Astrocyte (in vitro differentiated cells and primary cell): ENCODE results near the gene HIKESHI. TPM values are rescaled to one million over a fixed set of nuclear protein-coding genes. Genes with fewer than 3 reads are reported as not detected.
"Not testable (repeated sequence)": the region's sequence is repeated elsewhere in the genome, so short reads cannot be mapped to it uniquely, and the experiment has no call there.

Source experiments
- DNase-seq: peaks from one replicate; pipeline ENCODE4 v3.0.0-alpha.2; 2010; ENCODE audit warnings: low read depth
- FAIRE-seq: peaks from 2 replicates; lab custom pipeline; 2011; peaks lifted over from hg19 to GRCh38; lab: Jason Lieb, UNC
- H2AFZ ChIP-seq: 2 replicates; pipeline ENCODE4 v1.6.0; 2012; ENCODE audit warnings: low read depth, low read length, inconsistent platforms
- H3K27ac ChIP-seq: 2 replicates; pipeline ENCODE4 v1.5.1; 2011; ENCODE audit warnings: low read depth, low read length, inconsistent platforms
- H3K27me3 ChIP-seq: 2 replicates; pipeline ENCODE4 v1.6.0; 2011; ENCODE audit warnings: low read length, inconsistent platforms; ENCODE audit not compliant: insufficient read depth
- H3K36me3 ChIP-seq: 2 replicates; pipeline ENCODE4 v1.5.1; 2011; ENCODE audit warnings: low read length, inconsistent platforms; ENCODE audit not compliant: insufficient read depth
- H3K4me1 ChIP-seq: 2 replicates; pipeline ENCODE4 v1.5.1; 2011; ENCODE audit warnings: low read length, inconsistent platforms; ENCODE audit not compliant: insufficient read depth
- H3K4me2 ChIP-seq: 2 replicates; pipeline ENCODE4 v1.6.0; 2012; ENCODE audit warnings: low read length, inconsistent platforms
- H3K4me3 ChIP-seq: 2 replicates; pipeline ENCODE4 v1.5.1; 2011; ENCODE audit warnings: low read depth, mild to moderate bottlenecking, low read length, inconsistent platforms; ENCODE audit not compliant: insufficient read depth
- H3K79me2 ChIP-seq: 2 replicates; pipeline ENCODE4 v1.6.0; 2012; ENCODE audit warnings: mild to moderate bottlenecking, low read length, inconsistent platforms; ENCODE audit not compliant: insufficient read depth
- H3K9ac ChIP-seq: 2 replicates; pipeline ENCODE4 v1.6.0; 2012; ENCODE audit warnings: mild to moderate bottlenecking, low read length, inconsistent platforms
- H3K9me3 ChIP-seq: 2 replicates; pipeline ENCODE4 v1.5.1; 2012; ENCODE audit warnings: low read depth, mild to moderate bottlenecking, low read length, inconsistent platforms; ENCODE audit not compliant: insufficient read depth
- H4K20me1 ChIP-seq: 2 replicates; pipeline ENCODE4 v1.6.0; 2012; ENCODE audit warnings: low read length, inconsistent platforms; ENCODE audit not compliant: insufficient read depth
- H3K27ac Mint-ChIP-seq: one replicate; pipeline ENCODE4 v1.8.0; 2021; ENCODE audit warnings: mild to moderate bottlenecking, mixed read lengths; ENCODE audit not compliant: unreplicated experiment
- H3K27me3 Mint-ChIP-seq: one replicate; pipeline ENCODE4 v1.8.0; 2021; ENCODE audit warnings: low read depth, mixed read lengths; ENCODE audit not compliant: unreplicated experiment
- H3K36me3 Mint-ChIP-seq: one replicate; pipeline ENCODE4 v1.8.0; 2021; ENCODE audit warnings: low read depth, mixed read lengths; ENCODE audit not compliant: unreplicated experiment
- H3K4me1 Mint-ChIP-seq: one replicate; pipeline ENCODE4 v1.8.0; 2021; ENCODE audit warnings: low read depth, mixed read lengths; ENCODE audit not compliant: unreplicated experiment
- H3K4me3 Mint-ChIP-seq: one replicate; pipeline ENCODE4 v1.8.0; 2021; ENCODE audit warnings: mild to moderate bottlenecking, moderate library complexity, mixed read lengths; ENCODE audit not compliant: unreplicated experiment
- H3K9me3 Mint-ChIP-seq: one replicate; pipeline ENCODE4 v1.8.0; 2021; ENCODE audit warnings: mild to moderate bottlenecking, mixed read lengths; ENCODE audit not compliant: unreplicated experiment
- EZH2 ChIP-seq: IDR thresholded peaks from 2 replicates; pipeline ENCODE4 v1.6.1; 2012; ENCODE audit warnings: mild to moderate bottlenecking, low read length, inconsistent platforms; ENCODE audit not compliant: insufficient read depth
- total RNA-seq: library from RNA; stranded (reverse); gene quantifications from 2 replicates; pipeline ENCODE4 v1.2.1, GENCODE V29; 2021
- TF ChIP-seq, protein P1 (sequence below): IDR thresholded peaks from 2 replicates; pipeline ENCODE4 v1.5.1; 2011; ENCODE audit warnings: low read depth, mild to moderate bottlenecking, inconsistent platforms, low read length, moderate library complexity; ENCODE audit not compliant: insufficient read depth

The HIKESHI gene
- total RNA-seq, 1 donor from 2014 or later = 42.3 TPM

DNA sequence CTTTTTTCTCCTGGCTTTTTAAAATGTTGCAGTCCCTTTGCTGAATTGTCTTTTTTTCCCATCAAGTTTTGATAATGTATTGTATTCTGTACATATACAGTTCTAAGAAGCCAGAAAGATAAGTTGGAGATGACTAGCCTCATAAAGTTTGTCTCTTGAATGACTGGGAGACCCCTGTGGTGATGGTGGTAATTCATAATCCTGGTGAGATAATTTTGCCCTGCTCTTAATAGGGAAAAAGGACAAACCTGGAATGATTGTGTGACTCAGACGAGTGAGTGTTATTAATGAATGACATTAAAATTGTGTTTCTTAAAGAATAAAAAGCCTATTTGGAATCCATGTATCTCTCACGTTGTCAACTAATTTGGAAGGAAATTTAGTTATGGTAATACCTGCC lies 1.2 kb downstream of the HIKESHI start:
- H3K4me3 Mint-ChIP-seq = peak overlapping the region; percentile 100
- FAIRE-seq (no peak), DNase-seq (peak; percentile 20)
- TF ChIP-seq, protein P1, sequence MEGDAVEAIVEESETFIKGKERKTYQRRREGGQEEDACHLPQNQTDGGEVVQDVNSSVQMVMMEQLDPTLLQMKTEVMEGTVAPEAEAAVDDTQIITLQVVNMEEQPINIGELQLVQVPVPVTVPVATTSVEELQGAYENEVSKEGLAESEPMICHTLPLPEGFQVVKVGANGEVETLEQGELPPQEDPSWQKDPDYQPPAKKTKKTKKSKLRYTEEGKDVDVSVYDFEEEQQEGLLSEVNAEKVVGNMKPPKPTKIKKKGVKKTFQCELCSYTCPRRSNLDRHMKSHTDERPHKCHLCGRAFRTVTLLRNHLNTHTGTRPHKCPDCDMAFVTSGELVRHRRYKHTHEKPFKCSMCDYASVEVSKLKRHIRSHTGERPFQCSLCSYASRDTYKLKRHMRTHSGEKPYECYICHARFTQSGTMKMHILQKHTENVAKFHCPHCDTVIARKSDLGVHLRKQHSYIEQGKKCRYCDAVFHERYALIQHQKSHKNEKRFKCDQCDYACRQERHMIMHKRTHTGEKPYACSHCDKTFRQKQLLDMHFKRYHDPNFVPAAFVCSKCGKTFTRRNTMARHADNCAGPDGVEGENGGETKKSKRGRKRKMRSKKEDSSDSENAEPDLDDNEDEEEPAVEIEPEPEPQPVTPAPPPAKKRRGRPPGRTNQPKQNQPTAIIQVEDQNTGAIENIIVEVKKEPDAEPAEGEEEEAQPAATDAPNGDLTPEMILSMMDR = no peak
- TF ChIP-seq EZH2 = no peak
- Histone ChIP-seq H3K27ac (peak overlapping the region; percentile 91), H3K9ac (peak overlapping the region; percentile 95), H2AFZ (no peak overlapping the region), H3K27me3 (no peaks in the 10 kb centered on the region), H3K79me2 (peaks cover 35% of the 10 kb centered on the region), H3K4me2 (peak overlapping the region; percentile 89), H4K20me1 (no peaks in the 10 kb centered on the region), H3K9me3 (no peaks in the 10 kb centered on the region), H3K4me1 (no peaks in the 10 kb centered on the region), H3K36me3 (no peaks in the 10 kb centered on the region), H3K4me3 (peak overlapping the region; percentile 97)
- H3K27me3 Mint-ChIP-seq = no peaks in the 10 kb centered on the region
- peak overlapping the region; percentile 93 for H3K27ac Mint-ChIP-seq
- no peaks in the 10 kb centered on the region for H3K9me3 Mint-ChIP-seq
- peaks cover 10% of the 10 kb centered on the region for H3K4me1 Mint-ChIP-seq
- H3K36me3 Mint-ChIP-seq = no peaks in the 10 kb centered on the region

DNA sequence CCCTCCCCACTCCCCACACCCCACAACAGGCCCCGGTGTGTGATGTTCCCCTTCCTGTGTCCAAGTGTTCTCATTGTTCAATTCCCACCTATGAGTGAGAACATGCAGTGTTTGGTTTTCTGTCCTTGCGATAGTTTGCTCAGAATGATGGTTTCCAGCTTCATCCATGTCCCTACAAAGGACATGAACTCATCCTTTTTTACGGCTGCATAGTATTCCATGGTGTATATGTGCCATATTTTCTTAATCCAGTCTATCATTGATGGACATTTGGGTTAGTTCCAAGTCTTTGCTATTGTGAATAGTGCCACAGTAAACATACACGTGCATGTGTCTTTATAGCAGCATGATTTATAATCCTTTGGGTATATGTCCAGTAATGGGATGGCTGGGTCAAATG lies 6.7 kb downstream of the HIKESHI start:
- not testable (repeated sequence) for H3K4me3 Mint-ChIP-seq, H3K4me1 Mint-ChIP-seq, H3K27ac ChIP-seq, H3K9me3 Mint-ChIP-seq, H3K36me3 ChIP-seq, H3K4me2 ChIP-seq, H3K27me3 ChIP-seq, H3K9ac ChIP-seq, H2AFZ ChIP-seq, H3K4me3 ChIP-seq, H3K4me1 ChIP-seq, H3K27me3 Mint-ChIP-seq, FAIRE-seq, H3K27ac Mint-ChIP-seq, H3K9me3 ChIP-seq, H4K20me1 ChIP-seq, DNase-seq
- H3K36me3 Mint-ChIP-seq = peaks cover 12% of the 10 kb centered on the region
- H3K79me2 ChIP-seq = peaks cover 27% of the 10 kb centered on the region

DNA sequence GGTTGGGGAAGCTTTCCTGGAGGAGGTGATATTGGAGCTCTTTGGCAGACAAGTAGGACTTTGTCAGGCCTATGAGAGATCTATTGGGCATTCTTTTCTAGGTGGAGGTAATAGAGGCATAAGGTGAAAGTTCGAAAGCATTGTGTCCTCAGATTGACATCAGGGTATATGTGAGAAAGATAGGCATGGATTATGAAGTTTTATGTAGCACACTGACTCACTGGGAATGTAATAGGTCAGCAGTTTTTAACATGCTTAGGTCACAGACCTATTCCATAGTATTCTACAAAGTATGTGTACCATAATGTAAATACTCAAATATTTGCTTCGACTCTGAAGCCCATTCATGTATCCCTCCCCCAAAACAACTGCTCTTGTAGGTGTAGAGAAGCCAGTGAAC lies 11.8 kb downstream of the HIKESHI start:
- Histone ChIP-seq H3K27me3 (no peaks in the 10 kb centered on the region), H3K79me2 (peaks cover 13% of the 10 kb centered on the region), H3K36me3 (peaks cover 5% of the 10 kb centered on the region), H3K4me1 (no peaks in the 10 kb centered on the region), H3K27ac (no peak overlapping the region), H3K9me3 (no peaks in the 10 kb centered on the region), H3K4me2 (no peak overlapping the region), H4K20me1 (peaks cover 5% of the 10 kb centered on the region), H3K9ac (no peak overlapping the region), H2AFZ (no peak overlapping the region), H3K4me3 (no peak overlapping the region)
- DNase-seq (no peak), FAIRE-seq (no peak)
- Mint-ChIP-seq H3K4me3 (no peak overlapping the region), H3K36me3 (peaks cover 18% of the 10 kb centered on the region), H3K27me3 (no peaks in the 10 kb centered on the region), H3K4me1 (peaks cover 6% of the 10 kb centered on the region), H3K27ac (no peak overlapping the region), H3K9me3 (no peaks in the 10 kb centered on the region)
- TF ChIP-seq EZH2 = no peak
- TF ChIP-seq, protein P1 = no peak
